Medulla oblongata (tissue), 1 donor: ENCODE measurements around the gene EIF4B.
A peak's percentile ranks its signal among the peaks of the same experiment; 100 is the strongest.

Source experiments
- DNase-seq: peaks from one replicate; pipeline ENCODE4 v3.0.0-alpha.2; 2015; ENCODE audit errors: extremely low spot score

EIF4B gene

DNA sequence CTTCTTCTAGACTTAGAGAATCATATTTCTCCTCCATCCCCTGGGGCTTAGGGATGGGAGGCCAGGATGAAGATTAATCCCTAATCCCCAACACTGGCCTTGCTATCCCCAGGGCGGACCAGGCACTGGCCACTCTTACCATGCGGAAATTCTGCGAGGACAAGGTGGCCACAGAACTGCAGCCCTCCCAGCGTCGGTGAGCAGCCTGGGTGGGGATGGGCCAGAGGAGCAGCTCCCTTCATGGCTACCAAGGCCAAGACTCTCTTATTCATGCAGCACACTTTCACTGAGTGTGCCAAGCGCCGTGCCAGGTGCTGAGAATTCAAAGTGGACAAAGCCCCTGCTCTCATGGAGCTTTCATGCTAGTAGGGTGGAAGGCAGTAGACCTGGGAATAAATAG lies 50.6 kb downstream of the EIF4B start:
- no peak for DNase-seq

DNA sequence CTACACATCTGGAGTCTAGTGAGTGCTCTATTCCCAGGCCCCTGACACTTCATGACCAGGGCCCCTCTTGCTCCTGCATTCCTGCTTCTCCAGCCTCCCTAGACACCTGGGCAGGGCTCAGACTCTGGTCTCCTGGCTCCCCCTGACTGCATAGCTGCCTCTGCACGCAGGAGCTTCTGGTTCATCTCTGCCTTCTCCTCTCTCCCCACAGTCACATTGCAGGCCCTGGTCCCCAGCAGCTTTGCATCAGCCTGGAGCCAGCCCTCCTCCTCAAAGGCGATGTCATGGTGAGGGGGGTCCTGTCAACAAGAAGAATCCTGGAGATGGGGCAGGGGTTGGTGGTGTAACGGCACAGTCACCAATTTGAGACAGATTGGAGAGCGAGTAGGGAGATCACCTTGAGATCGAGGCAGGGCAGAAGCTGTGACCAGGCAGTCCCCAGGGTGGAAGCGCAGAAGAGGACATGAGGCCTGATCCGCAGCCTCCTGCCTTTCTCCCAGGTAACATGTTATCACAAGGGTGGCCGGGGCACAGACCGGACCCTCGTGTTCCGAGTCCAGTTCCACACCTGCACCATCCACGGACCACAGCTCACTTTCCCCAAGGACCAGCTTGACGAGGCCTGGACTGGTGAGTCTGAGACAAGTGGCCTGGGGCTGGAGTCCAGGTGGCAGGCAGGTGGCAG lies 51.7 kb downstream of the EIF4B start:
- DNase-seq: no peak

DNA sequence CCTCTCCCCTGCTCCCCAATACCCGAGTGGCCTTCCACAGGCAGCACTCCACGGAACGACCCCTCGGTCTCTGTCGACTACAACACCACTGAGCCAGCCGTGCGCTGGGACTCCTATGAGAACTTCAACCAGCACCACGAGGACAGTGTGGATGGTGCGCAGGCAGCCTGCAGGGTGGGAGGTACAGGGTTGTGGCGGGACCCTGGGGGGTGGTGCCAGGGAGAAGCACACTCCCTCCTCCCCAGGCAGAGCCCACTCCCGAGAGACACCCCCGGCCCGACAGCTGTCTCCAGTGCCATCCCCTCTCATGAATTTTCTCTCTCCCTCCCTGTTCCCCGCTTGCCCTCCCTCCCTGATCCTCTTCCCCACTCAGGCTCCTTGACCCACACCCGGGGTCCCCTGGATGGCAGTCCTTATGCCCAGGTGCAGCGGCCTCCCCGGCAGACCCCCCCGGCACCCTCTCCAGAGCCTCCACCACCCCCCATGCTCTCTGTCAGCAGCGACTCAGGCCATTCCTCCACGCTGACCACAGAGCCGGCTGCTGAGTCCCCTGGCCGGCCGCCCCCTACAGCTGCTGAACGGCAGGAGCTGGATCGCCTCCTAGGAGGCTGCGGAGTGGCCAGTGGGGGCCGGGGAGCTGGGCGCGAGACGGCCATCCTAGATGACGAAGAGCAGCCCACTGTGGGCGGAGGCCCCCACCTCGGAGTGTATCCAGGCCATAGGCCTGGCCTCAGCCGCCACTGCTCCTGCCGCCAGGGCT lies 52.6 kb downstream of the EIF4B start:
- no peak for DNase-seq

DNA sequence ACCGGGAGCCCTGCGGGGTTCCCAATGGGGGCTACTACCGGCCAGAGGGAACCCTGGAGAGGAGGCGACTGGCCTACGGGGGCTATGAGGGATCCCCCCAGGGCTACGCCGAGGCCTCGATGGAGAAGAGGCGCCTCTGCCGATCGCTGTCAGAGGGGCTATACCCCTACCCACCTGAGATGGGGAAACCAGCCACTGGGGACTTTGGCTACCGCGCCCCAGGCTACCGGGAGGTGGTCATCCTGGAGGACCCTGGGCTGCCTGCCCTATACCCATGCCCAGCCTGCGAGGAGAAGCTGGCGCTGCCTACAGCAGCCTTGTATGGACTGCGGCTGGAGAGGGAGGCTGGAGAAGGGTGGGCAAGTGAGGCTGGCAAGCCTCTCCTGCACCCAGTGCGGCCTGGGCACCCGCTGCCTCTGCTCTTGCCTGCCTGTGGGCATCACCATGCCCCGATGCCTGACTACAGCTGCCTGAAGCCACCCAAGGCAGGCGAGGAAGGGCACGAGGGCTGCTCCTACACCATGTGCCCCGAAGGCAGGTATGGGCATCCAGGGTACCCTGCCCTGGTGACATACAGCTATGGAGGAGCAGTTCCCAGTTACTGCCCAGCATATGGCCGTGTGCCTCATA lies 53.3 kb downstream of the EIF4B start:
- DNase-seq: no peak

DNA sequence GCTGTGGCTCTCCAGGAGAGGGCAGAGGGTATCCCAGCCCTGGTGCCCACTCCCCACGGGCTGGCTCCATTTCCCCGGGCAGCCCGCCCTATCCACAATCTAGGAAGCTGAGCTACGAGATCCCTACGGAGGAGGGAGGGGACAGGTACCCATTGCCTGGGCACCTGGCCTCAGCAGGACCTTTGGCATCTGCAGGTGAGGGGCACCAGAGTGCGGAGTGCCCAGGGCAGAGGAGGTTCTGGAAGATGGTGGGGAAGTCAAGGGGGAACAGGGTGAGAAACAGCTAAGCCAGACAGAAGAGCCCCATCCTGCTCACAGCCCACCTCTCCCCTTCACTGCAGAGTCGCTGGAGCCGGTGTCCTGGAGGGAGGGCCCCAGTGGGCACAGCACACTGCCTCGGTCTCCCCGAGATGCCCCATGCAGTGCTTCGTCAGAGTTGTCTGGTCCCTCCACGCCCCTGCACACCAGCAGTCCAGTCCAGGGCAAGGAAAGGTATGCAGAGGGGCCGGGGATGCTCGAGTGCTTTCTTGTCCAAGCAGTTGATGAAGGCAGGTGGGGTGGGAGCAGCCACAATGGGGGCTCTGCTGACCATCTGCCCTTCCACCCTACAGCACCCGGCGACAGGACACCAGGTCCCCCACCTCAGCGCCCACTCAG lies 53.9 kb downstream of the EIF4B start:
- DNase-seq: no peak

DNA sequence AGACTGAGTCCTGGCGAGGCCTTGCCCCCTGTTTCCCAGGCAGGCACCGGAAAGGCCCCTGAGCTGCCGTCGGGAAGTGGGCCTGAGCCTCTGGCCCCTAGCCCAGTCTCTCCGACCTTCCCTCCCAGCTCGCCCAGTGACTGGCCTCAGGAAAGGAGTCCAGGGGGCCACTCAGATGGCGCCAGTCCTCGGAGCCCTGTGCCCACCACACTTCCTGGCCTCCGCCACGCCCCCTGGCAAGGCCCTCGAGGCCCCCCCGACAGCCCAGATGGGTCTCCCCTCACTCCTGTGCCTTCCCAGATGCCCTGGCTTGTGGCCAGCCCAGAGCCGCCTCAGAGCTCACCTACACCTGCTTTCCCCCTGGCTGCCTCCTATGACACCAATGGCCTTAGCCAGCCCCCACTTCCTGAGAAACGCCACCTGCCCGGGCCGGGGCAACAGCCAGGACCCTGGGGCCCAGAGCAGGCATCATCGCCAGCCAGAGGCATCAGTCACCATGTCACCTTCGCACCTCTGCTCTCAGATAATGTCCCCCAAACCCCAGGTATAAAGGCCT lies 54.5 kb downstream of the EIF4B start:
- DNase-seq: no peak

DNA sequence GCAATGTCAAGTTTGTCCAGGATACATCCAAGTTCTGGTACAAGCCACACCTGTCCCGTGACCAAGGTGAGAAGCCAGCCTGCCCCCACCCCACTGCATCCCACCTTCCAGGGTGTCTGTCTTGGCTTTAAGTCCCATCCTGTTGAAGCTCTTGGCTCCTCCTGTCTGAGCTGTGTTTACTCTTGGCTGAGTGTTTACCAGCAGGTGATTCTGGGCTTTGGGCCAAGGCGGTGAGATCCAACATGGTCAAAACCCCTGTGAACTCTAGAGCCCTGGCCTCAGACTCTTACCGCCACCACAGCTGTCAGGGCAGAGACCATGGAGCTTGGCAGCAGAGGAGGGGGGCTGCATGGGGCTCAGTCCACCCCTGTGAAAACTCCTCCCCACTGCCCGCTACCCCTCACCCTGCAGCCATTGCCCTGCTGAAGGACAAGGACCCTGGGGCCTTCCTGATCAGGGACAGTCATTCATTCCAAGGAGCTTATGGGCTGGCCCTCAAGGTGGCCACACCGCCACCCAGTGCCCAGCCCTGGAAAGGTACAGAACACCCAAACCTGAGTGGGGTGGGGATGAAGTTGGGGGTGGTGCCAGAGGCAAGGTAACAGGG lies 55.3 kb downstream of the EIF4B start:
- DNase-seq: no peak

DNA sequence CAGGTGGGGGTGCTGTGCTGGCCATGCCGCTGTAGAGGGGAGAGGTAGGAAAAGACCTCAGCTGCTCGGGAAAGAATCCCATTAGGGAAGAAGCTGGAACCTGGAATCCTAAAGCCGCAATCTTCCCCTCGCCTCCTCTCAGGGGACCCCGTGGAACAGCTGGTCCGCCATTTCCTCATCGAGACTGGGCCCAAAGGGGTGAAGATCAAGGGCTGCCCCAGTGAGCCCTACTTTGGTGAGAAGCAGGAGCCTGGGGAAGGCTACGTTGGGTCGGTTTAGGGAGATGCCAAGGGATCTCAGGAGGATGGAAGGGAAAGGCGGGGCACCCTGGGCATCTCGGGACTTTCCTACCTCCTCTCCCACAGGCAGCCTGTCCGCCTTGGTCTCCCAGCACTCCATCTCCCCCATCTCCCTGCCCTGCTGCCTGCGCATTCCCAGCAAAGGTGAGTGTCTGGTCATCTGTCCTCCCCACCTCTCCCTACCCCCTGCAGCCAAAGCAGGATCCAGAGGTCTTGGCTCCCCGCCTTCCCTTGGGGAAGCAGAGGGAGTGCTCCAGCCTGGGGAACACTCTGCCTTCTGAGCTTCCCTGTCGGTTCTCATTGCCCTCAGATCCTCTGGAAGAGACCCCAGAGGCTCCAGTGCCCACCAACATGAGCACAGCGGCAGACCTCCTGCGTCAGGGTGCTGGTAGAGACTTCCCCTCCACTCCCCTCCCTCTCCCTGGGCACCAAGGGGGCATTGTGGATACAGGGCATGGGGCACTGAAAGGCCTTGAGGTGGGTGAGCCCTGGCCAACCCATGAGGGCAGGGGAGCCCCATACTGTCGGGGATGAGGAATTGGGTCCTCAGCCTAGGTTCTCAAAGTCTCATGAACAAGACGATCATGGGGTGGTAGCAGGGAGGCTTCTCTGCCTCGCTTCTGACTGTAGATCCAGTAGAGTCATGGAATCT lies 56.0 kb downstream of the EIF4B start:
- no peak for DNase-seq

DNA sequence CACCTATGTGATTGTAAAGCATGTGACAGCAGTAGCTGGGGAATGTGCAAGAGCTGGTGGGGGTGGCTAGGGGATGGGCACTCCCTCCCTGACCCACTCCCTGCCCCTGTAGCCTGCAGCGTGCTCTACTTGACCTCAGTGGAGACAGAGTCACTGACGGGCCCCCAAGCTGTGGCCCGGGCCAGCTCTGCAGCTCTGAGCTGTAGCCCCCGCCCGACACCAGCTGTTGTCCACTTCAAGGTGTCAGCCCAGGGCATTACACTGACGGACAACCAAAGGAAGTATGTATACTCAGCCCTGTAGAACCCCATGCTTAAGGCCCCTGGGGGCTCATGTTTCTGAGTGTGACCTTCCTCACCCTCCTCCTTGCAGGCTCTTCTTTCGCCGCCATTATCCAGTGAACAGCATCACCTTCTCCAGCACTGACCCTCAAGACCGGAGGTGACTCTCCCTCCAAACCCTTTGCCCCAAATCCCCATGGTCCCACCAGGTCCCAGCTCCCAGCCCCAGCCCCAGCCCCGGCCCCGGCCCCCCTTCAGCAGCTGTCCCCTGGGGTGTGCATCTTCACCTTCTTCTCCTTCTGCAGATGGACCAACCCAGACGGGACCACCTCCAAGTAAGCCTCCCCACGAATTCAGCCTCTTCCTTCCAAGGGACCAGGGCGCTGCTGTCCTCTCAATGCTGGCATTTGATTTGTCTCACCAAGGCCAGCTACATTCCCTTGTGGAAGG lies 56.9 kb downstream of the EIF4B start:
- DNase-seq: no peak

DNA sequence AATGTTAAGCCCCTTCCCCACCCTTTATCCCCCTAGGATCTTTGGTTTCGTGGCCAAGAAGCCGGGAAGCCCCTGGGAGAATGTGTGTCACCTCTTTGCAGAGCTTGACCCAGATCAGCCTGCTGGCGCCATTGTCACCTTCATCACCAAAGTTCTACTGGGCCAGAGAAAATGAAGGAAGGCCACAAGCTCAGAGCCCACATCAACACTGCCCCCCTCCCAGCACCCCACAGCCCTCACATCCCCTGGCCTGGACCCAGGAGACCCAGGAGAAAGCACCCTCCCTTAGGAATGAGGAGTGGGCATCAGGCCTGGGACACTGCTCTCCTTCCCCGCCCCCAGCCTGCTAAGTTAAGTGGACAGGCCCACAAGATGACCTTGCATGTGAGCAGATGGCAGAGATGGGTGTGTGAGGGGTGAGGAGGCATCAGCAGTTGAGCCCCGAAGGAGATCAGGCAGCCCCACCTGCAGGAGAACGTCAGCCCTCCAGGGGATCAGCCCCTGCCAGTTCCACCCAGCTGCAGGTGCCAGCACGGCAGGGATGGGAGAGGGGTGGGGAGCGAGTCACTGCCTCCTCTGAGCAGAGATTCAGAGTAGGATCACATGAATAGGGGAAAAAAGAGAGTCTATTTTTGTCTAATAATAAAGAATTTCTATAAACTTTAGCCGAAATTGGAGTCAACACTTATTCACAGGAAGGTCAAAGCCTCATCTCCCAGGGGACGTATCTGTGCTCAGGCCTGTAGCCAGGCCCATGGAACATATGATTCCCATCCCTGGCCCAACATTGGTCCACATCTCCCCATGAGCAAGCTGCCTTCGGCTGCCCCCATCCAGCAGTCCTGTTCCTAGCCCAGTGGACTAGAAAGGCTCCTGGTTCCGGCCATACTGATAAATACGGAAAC lies 57.7 kb downstream of the EIF4B start:
- DNase-seq: no peak

DNA sequence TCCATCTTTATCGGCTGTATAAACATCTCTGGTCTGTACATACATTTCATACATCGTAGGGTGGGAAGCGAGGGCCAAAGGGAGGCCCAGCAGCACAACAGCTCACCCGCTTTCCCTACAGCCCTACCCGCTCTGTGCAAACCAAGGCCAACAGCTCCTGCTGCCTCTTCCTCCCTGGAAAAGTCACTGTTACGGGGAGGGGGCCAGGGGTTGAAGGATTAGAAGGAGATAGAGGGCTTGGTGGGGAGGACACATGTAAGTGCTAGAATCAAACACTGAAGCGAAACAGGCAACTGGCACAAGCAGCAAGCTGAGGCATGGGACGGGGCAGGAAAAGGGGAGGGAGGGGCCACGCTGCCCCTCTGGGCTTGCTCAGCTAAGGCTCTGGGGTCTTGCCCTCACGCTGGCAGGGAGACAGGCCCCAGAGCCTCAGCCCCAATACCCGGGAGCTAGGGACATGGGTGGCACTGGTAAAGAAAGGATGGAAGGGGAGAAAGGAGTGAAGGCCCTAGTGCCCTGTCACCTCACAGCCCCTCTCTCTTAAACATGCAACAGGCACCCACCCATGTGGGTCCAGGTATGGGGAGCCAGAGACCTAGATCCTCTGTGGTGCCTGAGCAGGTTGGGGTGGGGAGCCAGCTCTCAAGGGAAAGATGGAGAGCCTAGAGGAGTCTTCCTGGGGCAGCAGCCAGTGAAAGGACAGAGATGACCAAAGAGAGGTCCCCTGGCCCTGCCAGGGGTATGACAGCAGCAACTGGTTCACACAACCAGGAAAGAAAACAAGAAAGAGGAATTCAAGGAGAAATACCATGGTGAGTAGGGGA lies 58.6 kb downstream of the EIF4B start:
- no peak for DNase-seq

DNA sequence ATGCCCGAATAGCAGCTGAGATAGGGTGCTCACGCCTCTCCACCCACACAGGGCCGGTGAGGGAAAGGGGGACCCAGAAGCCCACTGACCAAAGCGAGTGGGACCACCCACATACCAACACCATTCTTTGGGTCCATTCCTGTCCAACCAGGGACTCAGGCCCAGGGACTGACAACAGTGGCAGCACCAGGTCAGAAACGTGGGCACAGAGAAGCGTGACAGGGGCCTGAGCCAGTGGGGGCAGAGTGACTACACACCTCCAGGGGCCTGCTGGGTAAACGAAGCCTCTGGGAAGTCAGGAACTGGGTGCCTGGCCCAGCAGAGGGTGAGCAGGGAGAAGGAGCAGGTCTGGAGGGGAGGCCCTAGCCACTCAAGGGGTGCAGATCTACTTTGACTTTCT lies 59.2 kb downstream of the EIF4B start:
- no peak for DNase-seq

DNA sequence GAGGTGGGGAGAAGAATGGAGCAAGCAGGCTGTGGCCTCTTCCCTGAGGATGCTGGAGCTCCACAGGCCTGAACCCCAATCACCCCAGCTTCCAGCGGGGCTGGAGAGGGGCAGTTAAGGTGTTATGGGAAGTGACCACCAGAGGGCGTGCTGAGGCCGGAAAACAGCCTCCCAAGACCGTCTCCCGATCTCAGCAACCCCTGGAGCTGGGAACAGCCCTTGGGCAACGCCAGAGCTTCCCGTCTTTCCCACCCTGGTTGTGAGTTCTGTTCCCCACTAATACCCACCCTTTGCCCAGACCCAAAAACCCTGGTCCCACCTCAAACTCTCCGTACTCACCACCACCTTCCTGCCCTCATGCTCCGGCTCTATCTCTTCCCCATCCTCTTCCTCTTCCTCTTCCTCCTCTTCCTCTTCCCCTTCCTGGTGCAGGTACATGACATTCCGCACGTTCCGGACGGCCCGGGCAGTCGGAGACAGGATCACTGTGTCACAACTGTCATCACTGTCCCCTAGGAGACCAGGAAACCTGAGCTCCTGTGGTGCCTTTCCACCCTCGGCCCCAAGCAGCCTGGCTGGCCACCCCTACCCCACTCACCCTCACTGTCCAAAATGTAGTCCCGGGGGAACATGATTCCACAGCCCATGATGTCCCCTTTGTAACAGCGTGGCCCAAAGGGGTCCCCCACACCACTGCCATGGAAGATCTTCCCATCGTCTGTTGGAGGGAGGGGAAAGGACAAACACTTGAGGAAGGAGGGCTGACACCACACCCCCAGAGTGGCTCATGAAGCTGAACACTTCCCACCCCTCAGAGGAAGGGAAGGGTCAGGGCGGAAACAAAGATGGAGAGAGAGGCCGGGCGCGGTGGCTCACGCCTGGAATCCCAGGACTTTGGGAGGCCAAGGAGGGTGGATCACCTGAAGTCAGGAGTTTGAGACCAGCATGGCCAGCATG lies 60.0 kb downstream of the EIF4B start:
- peak; percentile 81 for DNase-seq

DNA sequence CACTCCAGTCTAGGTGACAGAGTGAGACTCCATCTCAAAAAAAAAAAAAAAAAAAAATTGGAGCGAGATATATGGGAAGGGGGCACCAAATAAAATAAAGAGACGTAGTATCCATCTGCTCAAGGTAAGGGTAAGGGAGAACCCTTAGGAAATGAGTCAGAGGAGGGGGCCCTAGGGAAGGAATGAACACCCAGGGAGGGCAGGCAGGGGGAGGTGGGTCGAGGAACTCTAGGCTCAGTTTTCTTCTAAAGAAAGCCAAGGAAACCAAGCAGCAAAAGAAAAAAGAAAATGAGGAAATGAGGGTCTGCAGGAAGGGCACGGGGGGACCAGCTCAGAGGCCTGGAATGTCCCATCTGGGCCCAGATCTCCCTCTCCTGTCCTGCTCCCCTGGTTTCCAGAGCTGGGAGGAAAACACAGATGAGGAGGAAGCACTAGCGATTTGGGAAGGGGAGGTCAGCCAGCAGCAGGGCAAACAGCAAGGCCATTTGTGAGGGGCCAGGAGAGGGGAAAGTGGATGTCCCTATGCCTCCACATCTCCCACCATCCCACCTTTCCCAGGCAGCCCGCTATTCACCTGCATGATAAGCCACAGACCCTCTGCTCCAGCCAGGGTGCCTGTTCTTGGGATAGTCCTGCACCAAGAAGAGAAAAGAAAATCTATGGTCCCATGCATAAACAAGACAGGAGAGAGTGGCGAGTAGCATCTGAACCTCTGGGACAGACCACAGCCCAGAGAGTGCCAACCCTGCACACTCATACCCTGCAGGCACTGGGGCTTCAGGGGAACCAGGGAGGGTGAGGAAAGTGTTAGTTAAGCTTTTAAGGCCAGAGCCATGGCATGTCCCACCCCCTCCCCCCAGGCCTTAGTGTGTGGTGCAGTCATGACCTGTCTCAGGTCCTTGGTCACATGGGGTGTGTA lies 61.1 kb downstream of the EIF4B start:
- no peak for DNase-seq

DNA sequence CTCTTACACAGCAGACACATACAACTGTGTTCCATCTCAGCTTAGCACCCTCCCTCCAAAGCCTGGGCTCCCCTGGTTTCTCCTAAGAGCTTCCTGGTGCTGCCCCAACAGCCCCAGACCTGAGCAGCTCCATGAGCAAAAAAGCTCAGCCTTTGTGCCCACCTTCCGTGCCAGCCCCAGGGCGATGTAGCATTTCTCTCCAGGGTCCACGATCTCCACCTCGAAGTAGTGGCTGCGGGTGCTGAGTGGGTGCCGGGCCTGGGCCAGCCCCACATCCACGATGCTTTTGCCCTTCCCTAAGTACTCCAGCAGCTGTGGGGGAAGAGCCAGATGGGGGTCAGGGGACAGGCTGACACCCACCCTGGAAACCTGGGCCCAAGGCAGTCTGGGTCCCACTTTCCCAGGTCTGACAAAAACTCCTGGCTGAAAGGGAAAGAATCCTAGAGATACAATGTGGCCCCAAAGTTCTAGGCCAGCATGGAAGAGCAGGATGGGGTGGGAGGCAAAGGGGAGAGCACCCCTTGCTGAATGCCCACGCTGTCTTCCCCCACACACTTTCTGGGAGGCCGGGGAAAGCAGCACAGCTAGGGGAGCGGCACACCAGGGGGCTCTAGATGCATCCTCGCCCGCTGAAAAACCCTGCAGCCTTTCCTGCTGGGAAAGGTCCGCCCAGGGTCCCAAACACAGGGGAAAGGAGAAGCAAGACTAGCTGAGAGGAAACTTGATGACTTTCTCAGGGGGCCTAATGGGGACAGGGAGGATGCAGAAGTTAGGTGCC lies 61.9 kb downstream of the EIF4B start:
- no peak for DNase-seq
